ENCODE measurements around the gene LRP1B.

GRCh38 chr2:140348826-140349225 lies 1782.0 kb downstream of the LRP1B start:
- no peak for TF ChIP-seq CTCF (conservative IDR thresholded peaks at IDR 0.05 in 1 of 2, IDR thresholded peaks at IDR 0.05 in 1 of 2; ENCODE audit: low read depth in 1 of 2, low read length in 2 of 2)
- TF ChIP-seq EZH2 (IDR thresholded peaks at IDR 0.05; ENCODE audit: low read length, missing control alignments): no peak

All from fibroblast of lung (primary cell).